ENCODE measurements around the gene OR5H6. TPM values are rescaled to one million over a fixed set of nuclear protein-coding genes. Genes with fewer than 3 reads are reported as not detected.

Gene OR5H6
- total RNA-seq = not detected

DNA sequence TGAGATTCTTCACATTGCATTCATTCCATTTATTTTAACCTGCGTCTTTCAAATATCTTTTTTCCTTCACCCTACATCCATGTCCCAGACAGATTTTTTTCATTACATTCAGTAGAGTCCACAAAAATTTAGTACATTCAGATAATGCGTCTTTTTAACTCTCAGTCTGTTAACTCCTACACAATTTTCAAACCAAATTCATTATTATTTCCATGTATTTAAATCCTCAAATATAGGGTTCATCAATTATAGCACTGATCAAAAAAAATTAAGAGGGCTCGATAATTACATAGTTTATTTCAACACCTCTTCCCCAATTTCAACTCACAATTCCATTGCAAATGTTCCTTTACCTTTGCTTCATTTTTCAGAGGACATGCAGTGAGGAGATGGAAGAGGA lies at the start of gene OR5H6:
Gene OR5H6, plus strand, starts transcription at position 301 of the 400 bp plus-strand sequence. Its CDS starts 89 bp downstream, at position 390.
- 64 to 79% methylated on average over 3 of the region's 3 CpGs for WGBS, 2 donors (ENCODE audit: low coverage in 1 of 2)
- DNase-seq = no peak

DNA sequence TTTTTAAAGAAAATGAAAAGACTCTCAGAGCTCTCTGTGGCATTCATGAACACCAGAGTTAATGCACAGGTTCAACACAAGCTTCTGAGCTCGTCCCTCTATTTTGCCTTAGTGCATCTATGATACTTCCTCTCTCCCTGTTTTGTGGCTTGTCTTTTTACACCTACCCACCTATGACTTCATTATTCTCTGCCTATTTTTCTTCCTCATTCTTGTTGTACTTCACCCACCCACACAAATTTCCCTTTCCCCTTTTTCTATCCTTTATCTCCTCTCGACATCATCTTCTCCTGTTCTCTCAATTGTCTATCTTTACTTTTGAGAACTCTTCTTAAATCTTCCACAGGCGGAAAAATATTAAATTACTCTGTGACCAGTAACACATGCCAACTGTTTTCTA lies 49.0 kb upstream of the OR5H6 start:
- H3K36me3 ChIP-seq = no peaks in the 10 kb centered on the region
- WGBS, 2 donors (ENCODE audit: low coverage in 1 of 2) = 59 to 70% methylated on average over 3 of the region's 3 CpGs
- intact Hi-C loops (cut with DNase I; ENCODE audit: low total_unique reads) (no loop called here), in situ Hi-C loops (cut with MboI; ENCODE audit: low pct_ligation_motif_present in 1 of 4, low pct_unique_long_range_greater_than_20kb in 1 of 4, low sequenced_read_pairs in 3 of 4) (no loop called here)
- no peaks in the 10 kb centered on the region for H3K4me1 ChIP-seq
- no peak overlapping the region for H3K27ac ChIP-seq
- no peaks in the 10 kb centered on the region for H3K9me3 ChIP-seq
- no peak overlapping the region for H3K4me3 ChIP-seq
- no peaks in the 10 kb centered on the region for H3K27me3 ChIP-seq
- TF ChIP-seq POLR2A (IDR thresholded peaks at IDR 0.05) (no peak), POLR2AphosphoS5 (IDR thresholded peaks at IDR 0.05) (no peak), EP300 (IDR thresholded peaks at IDR 0.05; ENCODE audit: low read depth) (no peak)
- TF ChIP-seq, protein P1, sequence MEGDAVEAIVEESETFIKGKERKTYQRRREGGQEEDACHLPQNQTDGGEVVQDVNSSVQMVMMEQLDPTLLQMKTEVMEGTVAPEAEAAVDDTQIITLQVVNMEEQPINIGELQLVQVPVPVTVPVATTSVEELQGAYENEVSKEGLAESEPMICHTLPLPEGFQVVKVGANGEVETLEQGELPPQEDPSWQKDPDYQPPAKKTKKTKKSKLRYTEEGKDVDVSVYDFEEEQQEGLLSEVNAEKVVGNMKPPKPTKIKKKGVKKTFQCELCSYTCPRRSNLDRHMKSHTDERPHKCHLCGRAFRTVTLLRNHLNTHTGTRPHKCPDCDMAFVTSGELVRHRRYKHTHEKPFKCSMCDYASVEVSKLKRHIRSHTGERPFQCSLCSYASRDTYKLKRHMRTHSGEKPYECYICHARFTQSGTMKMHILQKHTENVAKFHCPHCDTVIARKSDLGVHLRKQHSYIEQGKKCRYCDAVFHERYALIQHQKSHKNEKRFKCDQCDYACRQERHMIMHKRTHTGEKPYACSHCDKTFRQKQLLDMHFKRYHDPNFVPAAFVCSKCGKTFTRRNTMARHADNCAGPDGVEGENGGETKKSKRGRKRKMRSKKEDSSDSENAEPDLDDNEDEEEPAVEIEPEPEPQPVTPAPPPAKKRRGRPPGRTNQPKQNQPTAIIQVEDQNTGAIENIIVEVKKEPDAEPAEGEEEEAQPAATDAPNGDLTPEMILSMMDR (IDR thresholded peaks at IDR 0.05) = no peak
- DNase-seq = no peak

More for the DNA sequence above, at the start of gene OR5H6:
- Histone ChIP-seq H3K4me1 (no peaks in the 10 kb centered on the region), H3K9me3 (no peaks in the 10 kb centered on the region), H3K27me3 (no peaks in the 10 kb centered on the region), H3K4me3 (no peak within 1 kb of the TSS), H3K27ac (no peak within 1 kb of the TSS), H3K36me3 (no peaks in the 10 kb centered on the region)
- intact Hi-C loops (cut with DNase I; ENCODE audit: low total_unique reads) = no loop called here
- in situ Hi-C loops (cut with MboI; ENCODE audit: low pct_ligation_motif_present in 1 of 4, low pct_unique_long_range_greater_than_20kb in 1 of 4, low sequenced_read_pairs in 3 of 4) = no loop called here
- no peak for TF ChIP-seq EP300 (IDR thresholded peaks at IDR 0.05; ENCODE audit: low read depth)
- TF ChIP-seq, protein P1 (IDR thresholded peaks at IDR 0.05) = no peak
- no peak for TF ChIP-seq POLR2A (IDR thresholded peaks at IDR 0.05)
- no peak for TF ChIP-seq POLR2AphosphoS5 (IDR thresholded peaks at IDR 0.05)

DNA sequence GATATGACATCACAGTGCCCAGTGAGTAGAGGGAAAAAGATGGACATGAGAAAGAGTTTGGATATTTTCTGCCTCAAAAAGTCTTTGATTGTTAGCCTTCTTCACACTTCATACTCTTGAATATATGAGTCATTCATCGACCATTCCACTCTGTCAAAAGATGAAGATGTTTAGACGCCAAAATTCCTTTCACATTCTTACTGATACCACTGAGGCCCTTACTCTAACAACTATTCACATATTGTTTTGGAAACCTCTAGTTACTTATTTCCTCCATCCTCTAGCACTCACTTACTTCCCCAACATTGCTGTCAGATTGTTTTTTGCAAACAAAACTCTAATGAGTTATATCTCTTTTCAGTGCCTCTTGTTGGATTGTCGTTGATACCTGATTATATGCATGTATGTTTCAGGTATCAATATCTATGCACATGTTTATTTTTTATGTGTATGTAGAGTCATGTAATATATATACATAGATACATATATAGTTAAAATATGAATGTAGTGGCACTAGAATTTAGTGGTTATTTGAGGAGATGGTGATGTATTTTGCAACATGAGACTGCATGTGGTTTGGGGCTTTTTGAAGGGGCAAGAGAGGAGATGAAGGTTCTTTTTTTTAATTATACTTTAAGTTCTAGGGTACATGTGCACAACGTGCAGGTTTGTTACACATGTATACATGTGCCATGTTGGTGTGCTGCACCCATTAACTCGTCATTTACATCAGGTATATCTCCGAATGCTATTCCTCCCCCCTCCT lies 40.0 kb upstream of the OR5H6 start:
- H3K9me3 ChIP-seq = no peaks in the 10 kb centered on the region
- intact Hi-C loops (cut with DNase I; ENCODE audit: low total_unique reads) = no loop called here
- TF ChIP-seq EP300 (IDR thresholded peaks at IDR 0.05; ENCODE audit: low read depth) = no peak
- no peak for TF ChIP-seq POLR2AphosphoS5 (IDR thresholded peaks at IDR 0.05)
- TF ChIP-seq, protein P1 (IDR thresholded peaks at IDR 0.05) = no peak
- no peak for TF ChIP-seq POLR2A (IDR thresholded peaks at IDR 0.05)
- in situ Hi-C loops (cut with MboI; ENCODE audit: low pct_ligation_motif_present in 1 of 4, low pct_unique_long_range_greater_than_20kb in 1 of 4, low sequenced_read_pairs in 3 of 4) = no loop called here
- no peak for DNase-seq
- H3K27ac ChIP-seq = no peak overlapping the region
- WGBS, 2 donors (ENCODE audit: low coverage in 1 of 2) = 71 to 72% methylated on average over 6 of the region's 6 CpGs
- H3K27me3 ChIP-seq = no peaks in the 10 kb centered on the region
- H3K4me3 ChIP-seq = no peak overlapping the region
- H3K36me3 ChIP-seq = no peaks in the 10 kb centered on the region
- no peaks in the 10 kb centered on the region for H3K4me1 ChIP-seq

DNA sequence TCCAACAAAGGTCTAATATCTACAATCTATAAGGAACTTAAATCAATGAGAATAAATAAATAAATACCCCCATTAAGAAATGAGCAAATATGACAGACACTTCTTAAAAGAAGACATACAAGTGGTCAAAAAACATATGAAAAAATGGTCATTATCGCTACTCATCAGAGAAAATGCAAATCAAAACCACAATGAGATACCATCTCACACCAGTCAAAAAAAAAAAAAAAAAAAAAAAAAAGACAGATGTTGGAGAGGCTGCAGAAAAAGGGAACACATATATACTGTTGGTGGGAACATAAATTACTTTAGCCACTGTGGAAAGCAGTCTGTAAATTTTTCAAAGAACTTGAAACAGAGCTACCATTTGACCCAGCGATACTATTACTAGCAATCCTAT lies 31.6 kb upstream of the OR5H6 start:
- no peaks in the 10 kb centered on the region for H3K4me1 ChIP-seq
- no peaks in the 10 kb centered on the region for H3K27me3 ChIP-seq
- DNase-seq = no peak
- no peaks in the 10 kb centered on the region for H3K9me3 ChIP-seq
- H3K27ac ChIP-seq = no peak overlapping the region
- in situ Hi-C loops (cut with MboI; ENCODE audit: low pct_ligation_motif_present in 1 of 4, low pct_unique_long_range_greater_than_20kb in 1 of 4, low sequenced_read_pairs in 3 of 4) = no loop called here
- intact Hi-C loops (cut with DNase I; ENCODE audit: low total_unique reads) = no loop called here
- no peaks in the 10 kb centered on the region for H3K36me3 ChIP-seq
- TF ChIP-seq POLR2AphosphoS5 (IDR thresholded peaks at IDR 0.05) (no peak), EP300 (IDR thresholded peaks at IDR 0.05; ENCODE audit: low read depth) (no peak)
- TF ChIP-seq, protein P1 (IDR thresholded peaks at IDR 0.05) = no peak
- H3K4me3 ChIP-seq = no peak overlapping the region
- WGBS, 2 donors (ENCODE audit: low coverage in 1 of 2) = 68 to 71% methylated on average over 2 of the region's 2 CpGs

Data from transverse colon (tissue), 4 donors.